GM21447 (cell line): ENCODE data around the gene TDRD5.
"Not testable (repeated sequence)": the region's sequence is repeated elsewhere in the genome, so short reads cannot be mapped to it uniquely, and the experiment has no call there.

ENCODE experiments used
- ATAC-seq: cut with Tn5 transposase; IDR thresholded peaks from one replicate; pipeline ENCODE4 v1.9.1; 2021; ENCODE audit not compliant: unreplicated experiment

The TDRD5 gene

DNA sequence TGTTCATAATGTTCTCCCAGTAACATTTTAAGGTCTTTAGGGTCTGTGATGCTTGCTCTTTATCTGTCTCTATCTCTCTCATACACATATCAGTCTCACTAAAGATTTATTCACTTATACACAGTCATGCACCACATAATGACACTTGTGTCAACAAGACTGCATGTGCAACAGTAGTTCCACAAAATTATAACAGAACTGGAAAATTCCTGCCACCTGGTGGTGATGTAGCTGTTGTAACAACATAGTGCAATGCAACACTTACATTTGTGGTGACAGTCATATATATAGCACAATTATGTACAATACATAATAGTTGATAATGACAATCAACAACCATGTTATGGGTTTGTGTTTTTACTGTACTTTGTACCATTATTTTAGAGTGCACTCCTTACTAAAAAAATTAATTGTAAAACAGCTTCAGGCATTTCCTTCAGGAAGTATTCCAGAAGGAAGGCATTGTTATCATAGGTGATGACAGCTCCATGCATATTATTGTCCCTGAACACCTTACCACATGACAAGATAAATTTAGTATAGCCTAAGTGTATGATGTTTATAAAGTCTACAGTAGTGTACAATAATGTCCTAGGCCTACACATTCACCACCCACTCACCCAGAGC is 8.1 kb downstream of the TDRD5 start:
- ATAC-seq = no peak

DNA sequence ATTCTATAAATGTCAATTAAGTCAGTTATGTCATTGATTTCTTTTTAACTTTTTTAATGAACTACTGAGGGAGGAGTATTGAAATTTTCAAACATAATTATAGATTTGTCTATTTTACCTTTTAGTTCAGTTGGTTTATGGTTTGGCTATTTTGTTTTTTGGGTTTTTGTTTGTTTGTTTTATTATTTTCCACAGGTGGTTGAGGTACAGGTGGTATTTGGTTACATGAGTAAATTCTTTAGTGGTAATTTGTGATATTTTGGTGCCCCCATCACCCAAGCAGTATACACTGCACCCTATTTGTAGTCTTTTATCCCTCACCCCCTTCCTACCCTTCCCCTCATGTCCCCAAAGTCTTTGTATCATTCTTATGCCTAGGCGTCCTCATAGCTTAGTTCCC is 9.5 kb downstream of the TDRD5 start:
- no peak for ATAC-seq

DNA sequence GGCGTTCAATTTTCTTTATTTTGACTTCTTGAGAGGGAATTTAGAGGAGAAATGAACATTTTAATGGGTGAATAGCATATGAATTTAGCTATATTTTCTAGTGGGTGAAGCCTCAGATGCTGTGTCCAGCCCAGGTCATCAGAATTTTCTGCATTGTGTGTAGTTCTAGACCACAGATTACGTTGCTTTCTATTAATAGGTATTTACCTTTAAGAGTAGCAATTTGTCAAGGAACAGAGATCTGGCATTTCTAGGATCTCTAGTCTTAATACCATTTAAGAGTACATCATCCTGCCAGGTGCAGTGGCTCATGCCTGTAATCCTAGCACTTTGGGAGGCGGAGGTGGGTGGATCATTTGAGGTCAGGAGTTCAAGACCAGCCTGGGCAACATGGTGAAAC is 20.7 kb downstream of the TDRD5 start:
- no peak for ATAC-seq

DNA sequence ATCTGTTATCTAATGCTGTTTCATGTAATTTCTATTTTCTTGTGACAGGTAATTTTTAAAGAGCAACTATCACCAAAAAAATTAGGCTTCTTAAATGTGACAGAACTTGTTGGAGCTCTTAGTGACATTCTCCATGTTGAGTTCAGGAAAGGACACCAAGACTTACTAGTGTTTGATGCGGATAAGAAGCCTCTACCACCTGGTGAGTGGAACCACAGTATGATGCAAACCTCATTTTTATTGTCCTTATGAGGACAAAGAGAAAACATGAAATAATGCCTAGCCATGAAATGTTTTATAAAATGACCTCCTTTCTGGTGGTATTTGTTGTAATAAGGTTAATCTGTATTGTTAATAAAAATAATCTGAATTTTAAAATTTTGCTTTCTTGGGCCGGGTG is 39.1 kb downstream of the TDRD5 start:
- no peak for ATAC-seq

DNA sequence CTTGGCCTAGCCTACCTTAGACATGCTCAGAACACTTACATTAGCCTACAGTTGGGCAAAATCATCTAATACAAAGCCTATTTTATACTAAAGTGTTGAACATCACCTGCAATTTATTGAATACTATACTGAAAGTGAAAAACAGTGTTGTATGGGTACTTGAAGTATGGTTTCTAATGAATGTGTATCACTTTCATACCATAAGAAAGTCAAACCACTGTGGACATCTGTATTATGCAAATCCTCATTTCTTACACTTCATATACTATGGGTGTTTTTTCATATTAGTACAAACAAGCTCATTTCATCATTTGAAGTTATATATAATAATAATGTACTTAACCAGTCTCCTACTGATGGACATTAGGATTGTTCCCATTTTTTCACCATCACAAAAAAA is 41.2 kb downstream of the TDRD5 start:
- ATAC-seq = peak; percentile 76

DNA sequence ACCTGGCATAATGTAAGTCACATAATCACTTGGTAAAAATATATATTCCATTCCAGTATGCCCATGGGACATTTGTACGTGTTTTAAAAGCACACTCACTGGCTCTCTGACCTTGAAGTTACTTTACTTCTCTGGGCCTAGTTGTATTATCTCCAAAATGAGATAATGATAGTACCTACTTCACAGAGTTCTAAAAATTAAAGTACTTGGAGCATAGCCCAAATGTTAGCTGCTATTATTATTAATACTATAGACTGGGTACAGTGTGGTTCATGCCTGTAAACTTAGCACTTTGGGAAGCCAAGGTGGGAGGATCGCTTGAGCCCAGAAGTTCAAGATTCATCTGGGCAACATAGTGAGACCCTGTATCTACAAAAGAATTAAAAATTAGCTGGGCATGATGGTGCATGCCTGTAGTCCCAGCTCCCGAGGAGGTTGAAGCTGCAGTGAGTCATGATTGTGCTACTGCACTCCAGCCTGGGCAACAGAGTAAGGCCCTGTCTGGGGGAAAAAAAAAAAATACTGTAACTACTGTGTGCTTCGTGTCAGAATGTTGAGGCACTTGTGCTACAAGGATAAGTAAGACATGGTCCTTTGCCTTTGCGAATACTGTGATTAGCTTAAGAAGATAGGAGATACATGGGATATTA is 45.7 kb downstream of the TDRD5 start:
- no peak for ATAC-seq

DNA sequence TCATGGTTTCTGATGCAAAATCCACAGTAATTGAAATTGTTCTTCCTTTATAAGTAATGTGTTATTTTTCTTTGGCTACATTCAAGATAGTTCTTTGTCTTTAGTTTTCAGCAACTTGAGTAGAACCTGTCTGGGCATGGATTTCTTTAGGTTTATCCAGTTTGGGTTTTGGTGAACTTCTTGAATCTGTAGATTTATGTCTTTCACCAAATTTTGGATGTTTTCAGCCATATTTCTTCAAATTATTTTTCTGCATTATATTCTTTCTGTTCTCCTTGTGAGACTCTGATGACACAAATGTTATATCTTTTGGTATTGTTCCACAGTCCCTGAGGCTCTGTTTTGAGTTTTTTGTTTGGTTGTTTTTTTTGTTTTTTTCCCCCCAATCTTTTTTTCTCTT is 69.4 kb downstream of the TDRD5 start:
- no peak for ATAC-seq

DNA sequence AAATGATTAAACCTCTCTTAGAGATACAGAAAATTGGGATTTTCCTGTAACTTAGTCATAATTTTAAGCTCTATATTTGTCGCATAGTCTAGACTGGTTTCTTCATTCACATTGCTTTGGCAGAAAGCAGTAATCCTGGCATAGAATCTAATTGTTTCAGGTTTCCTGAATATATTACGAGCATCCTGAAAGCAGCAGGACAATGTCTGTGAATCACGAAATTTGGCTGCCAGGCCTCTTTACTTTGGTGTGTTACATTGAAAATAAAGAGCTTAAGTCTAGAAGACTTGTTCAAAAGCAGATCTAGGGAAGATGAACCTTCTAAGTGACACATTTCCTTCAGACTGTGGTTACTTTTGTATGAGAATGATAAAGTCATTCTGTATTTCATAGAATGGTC is 72.2 kb downstream of the TDRD5 start:
- ATAC-seq = no peak

DNA sequence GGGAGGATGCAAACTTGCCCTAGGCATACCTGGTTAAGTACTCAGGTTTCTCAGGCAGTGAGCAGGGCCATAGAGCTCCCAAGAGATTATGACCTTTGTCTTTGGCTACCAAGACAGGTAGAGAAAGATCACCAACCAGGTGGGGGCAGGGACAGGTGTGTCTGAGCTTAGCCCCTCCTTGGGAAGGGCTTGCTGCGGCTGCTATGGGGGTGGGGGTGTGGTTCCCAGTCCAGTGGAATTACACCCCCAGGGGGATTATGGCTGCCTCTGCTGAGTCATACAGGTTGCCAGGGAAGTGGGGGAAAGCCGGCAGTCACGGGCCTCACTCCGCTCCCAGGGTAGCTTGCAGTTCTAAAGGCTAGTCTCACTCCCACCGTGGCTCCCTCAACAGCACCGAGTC is 86.2 kb downstream of the TDRD5 start:
- ATAC-seq = no peak

DNA sequence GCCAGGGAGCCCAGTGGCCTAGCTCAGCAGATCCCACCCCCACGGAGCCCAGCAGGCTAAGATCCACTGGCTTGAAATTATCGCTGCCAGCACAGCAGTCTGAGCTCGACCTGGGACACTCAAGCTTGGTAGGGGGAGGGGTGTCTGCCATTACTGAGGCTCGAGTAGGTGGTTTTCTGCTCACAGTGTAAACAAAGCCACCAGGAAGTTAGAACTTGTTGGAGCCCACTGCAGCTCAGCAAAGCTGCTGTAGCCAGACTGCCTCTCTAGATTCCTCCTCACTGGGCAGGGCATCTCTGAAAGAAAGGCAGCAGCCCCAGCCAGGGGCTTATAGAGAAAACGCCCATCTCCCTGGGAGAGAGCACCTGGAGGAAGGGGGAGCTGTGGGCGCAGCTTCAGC is 102.9 kb downstream of the TDRD5 start:
- ATAC-seq = not testable (repeated sequence)

DNA sequence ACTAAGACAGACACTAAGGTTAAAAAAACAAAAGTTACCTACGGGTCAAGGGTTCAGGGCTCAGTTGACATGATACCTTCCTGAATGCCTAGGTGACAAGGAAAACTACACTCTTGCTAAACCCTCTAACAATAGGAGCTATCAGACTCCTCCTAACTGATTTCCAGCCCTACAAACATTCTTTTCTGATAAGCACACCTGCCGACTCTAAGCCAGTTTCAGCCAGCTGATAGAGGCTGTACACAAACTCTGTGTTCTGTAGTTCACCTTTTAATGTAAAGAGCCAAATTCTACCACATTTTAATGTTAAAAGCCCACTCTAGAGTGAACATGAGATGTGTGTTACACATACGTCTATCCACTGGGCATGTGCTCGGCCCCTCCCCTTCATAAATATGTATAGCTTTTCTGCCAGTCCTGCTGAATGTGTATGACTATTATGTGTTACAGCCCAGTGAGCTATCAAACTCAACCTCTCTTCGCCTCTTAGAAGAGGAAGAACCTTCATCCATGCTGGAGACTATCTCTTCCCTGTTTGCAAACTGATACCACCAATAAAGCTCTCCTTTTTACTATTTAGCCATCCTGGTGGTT is 111.4 kb downstream of the TDRD5 start:
- no peak for ATAC-seq

DNA sequence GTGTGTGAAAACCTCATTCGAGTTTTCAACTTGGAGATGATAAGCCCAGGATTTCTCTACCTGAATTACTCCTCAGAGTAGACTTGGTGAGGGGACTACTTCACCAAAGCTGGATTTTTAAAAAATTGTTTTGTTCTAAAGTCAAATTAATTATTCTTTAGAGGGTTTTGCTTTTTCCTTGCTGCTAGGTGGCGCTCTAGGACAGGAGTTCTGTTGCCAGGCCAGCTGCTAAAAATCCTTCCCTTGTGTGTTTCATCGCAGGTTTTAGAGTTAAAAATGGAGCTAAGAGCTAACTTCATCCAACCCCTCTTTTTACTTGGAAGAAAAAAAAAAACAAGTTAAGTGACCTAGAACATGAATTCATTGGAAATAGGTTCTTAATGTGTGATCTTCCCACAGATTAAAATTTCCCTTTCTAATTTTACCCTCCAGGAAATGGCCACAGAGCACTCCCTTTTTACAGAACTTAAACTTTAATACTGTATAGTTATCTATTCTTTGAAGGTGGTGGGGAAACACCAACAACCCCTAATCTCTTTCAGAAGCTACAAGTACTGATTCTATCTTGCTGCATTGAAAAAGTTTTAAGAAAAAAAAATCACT is 114.8 kb downstream of the TDRD5 start:
- no peak for ATAC-seq

DNA sequence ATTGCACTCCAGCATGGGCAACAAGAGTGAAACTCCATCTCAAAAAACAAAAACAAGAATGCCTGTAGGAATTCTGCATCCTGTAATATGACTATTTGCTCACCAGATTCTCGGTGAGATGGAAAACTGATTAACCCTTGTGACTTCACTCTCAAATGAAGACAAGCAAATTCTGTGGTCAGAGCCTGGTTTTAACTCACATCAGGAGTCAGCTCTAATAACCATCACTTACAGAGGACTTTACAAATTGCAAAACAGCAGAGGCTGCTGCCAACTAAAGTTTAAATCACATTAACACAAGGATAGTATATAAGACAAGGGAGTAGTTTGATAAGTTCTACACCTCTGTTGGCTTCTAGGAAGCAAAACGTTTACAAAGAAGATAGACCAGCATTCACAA is 115.8 kb downstream of the TDRD5 start:
- no peak for ATAC-seq

DNA sequence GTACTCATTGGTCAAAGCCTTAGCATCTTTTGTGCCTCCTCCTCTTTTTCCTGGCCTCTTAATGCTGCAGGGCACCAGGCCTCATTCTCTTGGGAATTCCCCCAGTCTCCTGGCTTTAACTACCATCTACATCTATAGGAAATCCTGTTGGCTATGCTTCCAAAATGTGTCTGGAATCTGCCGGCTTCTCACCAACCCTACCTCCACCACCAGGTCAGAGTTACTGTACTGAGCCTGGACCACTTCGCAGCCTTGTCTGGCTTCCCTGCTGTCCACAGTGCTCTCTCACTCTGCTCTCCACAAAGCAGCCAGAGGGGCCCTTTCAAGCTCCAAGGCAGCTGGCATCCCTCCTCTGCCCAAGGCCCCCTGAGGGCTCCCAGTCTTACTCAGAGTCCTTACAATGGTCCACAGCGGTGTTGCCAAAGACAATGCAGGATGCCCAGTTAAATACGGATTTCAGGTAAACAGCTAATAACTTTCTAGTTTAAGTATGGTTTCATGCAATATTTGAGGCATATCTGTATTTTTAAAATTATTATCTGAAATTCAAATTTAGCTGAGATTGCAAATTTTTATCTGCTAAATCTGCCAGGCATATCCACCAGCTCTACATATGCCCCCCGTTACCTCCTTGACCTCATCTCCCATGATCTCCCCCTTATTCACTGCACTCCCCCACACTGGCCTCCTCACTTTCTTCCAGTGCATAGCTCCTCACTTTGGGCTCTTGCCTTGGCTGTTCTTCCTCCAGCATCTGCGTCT is 117.0 kb downstream of the TDRD5 start:
- no peak for ATAC-seq

DNA sequence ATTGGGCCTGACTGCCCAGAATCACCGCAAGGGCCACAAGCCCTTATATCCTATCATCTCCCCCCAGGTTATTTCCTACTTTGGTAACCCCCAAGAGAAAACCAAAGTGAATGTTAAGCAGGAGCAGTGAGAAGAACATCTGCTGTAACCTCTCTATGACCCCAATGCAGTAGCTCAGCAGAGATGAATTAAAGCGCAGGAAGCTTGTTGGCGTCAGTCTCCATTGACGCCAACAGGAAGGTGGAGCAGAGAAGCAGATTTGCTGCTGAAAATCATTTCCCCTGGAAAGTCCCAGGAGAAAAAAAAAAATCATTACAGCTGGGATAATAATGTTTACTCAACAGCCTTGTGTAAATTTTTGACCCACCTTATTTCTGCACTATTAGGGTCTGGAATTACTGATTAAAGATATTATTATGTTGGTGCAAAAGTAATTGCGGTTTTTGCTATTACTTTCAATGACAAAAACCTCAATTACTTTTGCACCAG is 118.3 kb downstream of the TDRD5 start:
- peak; percentile 83 for ATAC-seq

DNA sequence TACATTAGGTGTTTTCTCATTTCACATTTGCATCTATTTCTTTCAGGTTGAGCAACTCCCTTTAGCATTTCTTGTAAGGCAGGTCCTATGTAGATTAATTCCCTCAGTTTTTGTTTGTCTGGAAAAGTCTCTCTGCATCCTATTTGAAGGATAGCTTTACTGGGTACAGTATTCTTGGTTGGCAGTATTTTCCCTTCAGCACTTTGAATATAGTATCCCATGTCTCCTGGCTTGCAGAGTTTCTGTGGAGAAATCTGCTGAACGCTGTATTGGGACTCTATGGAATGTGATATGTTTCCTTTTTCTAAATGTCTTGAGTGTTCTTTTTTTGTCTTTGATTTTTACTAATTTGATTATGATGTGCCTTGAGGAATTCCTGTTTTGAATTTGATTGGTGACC is 122.5 kb downstream of the TDRD5 start:
- no peak for ATAC-seq

DNA sequence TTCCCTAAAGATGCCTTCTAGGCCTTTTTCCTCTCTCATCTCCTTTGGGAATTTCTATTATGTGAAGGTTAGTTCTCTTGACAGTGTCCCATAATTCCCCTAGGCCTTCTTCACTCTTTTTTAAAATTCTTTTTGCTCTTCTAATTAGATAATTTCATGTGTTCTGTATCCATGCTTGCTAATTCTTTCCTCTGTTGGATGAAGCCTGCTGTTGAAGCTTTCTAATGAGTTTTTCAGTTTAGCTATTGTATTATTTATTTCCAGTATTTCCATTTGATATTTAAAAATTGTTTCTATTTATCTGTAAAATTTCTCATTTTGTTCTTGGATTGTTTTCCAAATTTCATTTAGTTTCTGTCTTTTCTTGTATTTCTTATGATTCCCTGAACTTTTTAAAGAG is 123.0 kb downstream of the TDRD5 start:
- no peak for ATAC-seq

DNA sequence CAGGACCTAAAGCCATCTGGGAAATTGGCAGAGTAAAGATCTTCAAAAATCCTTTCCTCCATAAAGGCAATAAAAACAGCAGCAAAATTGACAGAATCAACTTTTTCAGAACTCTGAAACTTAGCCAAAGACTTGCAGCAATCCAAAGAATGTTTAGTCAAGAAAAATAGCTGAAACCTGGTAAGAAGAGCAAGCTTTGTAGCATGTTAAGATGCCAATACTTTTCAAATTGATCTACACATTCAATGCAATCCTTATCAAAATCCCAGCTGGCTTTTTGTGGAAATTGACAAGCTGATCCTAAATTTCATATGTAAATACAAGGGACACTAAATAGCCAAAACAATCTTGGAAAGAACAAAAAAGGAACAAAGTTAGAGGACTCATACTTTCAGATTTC is 127.6 kb downstream of the TDRD5 start:
- ATAC-seq = no peak

DNA sequence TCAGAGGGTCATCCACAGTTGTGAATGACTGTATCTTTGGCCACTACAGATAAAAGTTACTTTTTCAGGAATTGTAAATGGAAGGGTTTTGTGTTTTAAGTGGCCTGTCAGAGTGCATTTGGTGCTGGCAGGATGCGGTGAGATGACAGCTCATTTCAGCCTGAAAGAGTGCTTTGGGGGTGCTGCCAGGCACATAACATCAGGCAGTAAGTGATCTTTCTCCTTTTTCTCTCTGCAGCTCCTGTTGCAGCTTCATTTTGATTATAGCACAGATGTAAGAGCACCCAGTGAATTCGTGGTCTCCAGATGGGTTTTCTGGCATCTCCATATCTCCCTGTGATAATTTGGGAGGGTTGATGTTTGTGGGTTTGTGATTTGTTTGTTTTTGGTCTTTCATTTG is 136.6 kb downstream of the TDRD5 start:
- no peak for ATAC-seq

DNA sequence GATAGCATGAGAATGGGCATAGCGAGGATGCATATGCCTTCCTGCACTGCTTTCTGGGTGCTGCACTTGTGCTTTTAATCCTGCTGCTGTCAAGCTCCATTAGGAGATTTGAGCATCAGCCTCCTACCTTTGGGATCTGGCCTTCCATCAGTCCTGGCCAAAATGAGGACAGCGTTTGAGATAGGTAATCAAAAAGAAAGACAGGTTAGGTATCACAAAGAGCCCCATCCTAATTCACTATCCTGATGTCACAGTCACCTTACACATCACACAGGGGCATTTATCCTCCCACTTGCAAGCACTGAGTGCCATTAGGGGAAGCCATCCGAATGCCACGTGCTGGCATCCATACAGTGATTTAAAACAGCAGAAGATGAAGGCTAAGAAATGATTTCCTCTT is 138.2 kb downstream of the TDRD5 start:
- ATAC-seq = no peak

DNA sequence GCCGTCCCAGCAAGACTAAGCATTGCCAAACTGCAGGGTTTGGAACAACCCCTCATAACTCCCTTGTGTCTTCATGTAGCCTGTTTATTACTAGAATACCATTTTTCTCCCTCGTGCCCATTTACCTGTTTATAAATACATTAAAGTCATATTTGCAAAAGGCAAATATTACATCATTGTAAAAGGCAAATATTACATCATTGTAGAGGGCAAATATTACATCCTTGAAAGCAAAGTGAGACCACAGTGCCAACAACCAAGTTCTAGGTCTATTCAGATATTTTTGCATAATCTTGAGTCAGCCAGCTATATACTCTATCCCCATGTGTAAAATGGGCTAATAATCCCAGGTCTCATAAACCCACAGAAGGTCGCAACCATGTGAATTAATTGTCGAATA is 140.0 kb downstream of the TDRD5 start:
- no peak for ATAC-seq
